HG03135 (cell line): ENCODE data around the gene ROBO4.

ENCODE experiments used
- ATAC-seq: cut with Tn5 transposase; IDR thresholded peaks from one replicate; pipeline ENCODE4 v1.9.1; 2021; ENCODE audit warnings: mild to moderate bottlenecking, moderate library complexity; ENCODE audit not compliant: unreplicated experiment

Gene ROBO4

GRCh38 chr11:124875401-124875800 lies 22.3 kb downstream of the ROBO4 start:
- ATAC-seq = no peak

- no peak for ATAC-seq
Measured at GRCh38 chr11:124874571-124875255, 23.0 kb downstream of the ROBO4 start.

- ATAC-seq = no peak
Measured at GRCh38 chr11:124873951-124874350, 23.7 kb downstream of the ROBO4 start.

- ATAC-seq = no peak
Measured at GRCh38 chr11:124872741-124873140, 24.9 kb downstream of the ROBO4 start.

- ATAC-seq = no peak
Measured at GRCh38 chr11:124872280-124872679, 25.4 kb downstream of the ROBO4 start.

- ATAC-seq = no peak
Measured at GRCh38 chr11:124870430-124870829, 27.2 kb downstream of the ROBO4 start.

- ATAC-seq = no peak
Measured at GRCh38 chr11:124869856-124870387, 27.7 kb downstream of the ROBO4 start.

GRCh38 chr11:124869331-124869730 lies 28.3 kb downstream of the ROBO4 start:
- ATAC-seq = no peak

GRCh38 chr11:124868331-124869274 lies 29.1 kb downstream of the ROBO4 start:
- ATAC-seq = no peak

GRCh38 chr11:124867700-124868099 lies 30.0 kb downstream of the ROBO4 start:
- no peak for ATAC-seq

GRCh38 chr11:124865902-124866851 lies 31.5 kb downstream of the ROBO4 start:
- no peak for ATAC-seq

- ATAC-seq = no peak
Measured at GRCh38 chr11:124865181-124865901, 32.3 kb downstream of the ROBO4 start, which contains the start of gene ROBO3. Gene ROBO3 (plus strand): TSS chr11:124865432. CDS start chr11:124865578, 146 bp downstream.

- ATAC-seq = no peak
Measured at GRCh38 chr11:124864892-124865180, 32.8 kb downstream of the ROBO4 start.

GRCh38 chr11:124864176-124864891 lies 33.3 kb downstream of the ROBO4 start:
- ATAC-seq = no peak

- ATAC-seq = no peak
Measured at GRCh38 chr11:124863826-124864165, 33.9 kb downstream of the ROBO4 start.

- ATAC-seq = no peak
Measured at GRCh38 chr11:124863137-124863825, 34.4 kb downstream of the ROBO4 start.

GRCh38 chr11:124861670-124862069 lies 36.0 kb downstream of the ROBO4 start:
- no peak for ATAC-seq

- ATAC-seq = no peak
Measured at GRCh38 chr11:124859171-124859570, 38.5 kb downstream of the ROBO4 start.

GRCh38 chr11:124846070-124846673 lies 51.5 kb downstream of the ROBO4 start:
- no peak for ATAC-seq
